Heart right ventricle (tissue), 16 donors: ENCODE data around the gene TTC17. TPM values are rescaled to one million over a fixed set of nuclear protein-coding genes. Genes with fewer than 3 reads are reported as not detected.

Experiments used
- ATAC-seq, 8 donors: fragments of 200-7000 bp; cut with Tn5 transposase; one replicate each; pipeline ENCODE4 v1.9.1; 2020; ENCODE audit warnings: mild to moderate bottlenecking in 8 of 8, moderate library complexity in 8 of 8, moderate number of reproducible peaks in 1 of 8
- DNase-seq, 2 donors: peaks; one replicate each; pipeline ENCODE4 v3.0.0-alpha.2; 2020
- H3K27ac ChIP-seq, 10 donors: fragments of 200-600 bp; sonication (generic) in 2 of 10; one replicate each; pipeline versions ENCODE4 v1.5.0 to v1.8.0; 2020 to 2022; ENCODE audit warnings: mild to moderate bottlenecking in 3 of 10
- H3K27me3 ChIP-seq, 7 donors: fragments of 200-600 bp; one replicate each; pipeline ENCODE4 v1.8.0; 2021 to 2022; ENCODE audit warnings: mild to moderate bottlenecking in 2 of 7
- H3K36me3 ChIP-seq, 9 donors: fragments of 200-600 bp; sonication (generic) in 1 of 9; one replicate each; pipeline versions ENCODE4 v1.5.0 to v1.8.0; 2020 to 2022; ENCODE audit warnings: mild to moderate bottlenecking in 2 of 9
- H3K4me1 ChIP-seq, 9 donors: fragments of 200-600 bp; sonication (generic) in 1 of 9; one replicate each; pipeline versions ENCODE4 v1.5.0 to v1.8.0; 2020 to 2022; ENCODE audit warnings: mild to moderate bottlenecking in 4 of 9
- H3K4me3 ChIP-seq, 10 donors: fragments of 200-600 bp; sonication (generic) in 2 of 10; one replicate each; pipeline versions ENCODE4 v1.5.0 to v1.8.0; 2020 to 2022; ENCODE audit warnings: mild to moderate bottlenecking in 7 of 10, moderate library complexity in 2 of 10
- H3K9me3 ChIP-seq, 11 donors: fragments of 200-600 bp in 10 of 11; sonication (generic) in 2 of 11; one replicate each; pipeline versions ENCODE4 v1.5.0 to v1.8.0; 2013 to 2022; ENCODE audit warnings: mild to moderate bottlenecking in 2 of 11, control low read depth in 1 of 11, moderate library complexity in 1 of 11
- CTCF ChIP-seq, 9 donors: fragments of 200-600 bp; sonication (generic) in 2 of 9; IDR thresholded peaks; one replicate each; pipeline versions ENCODE4 v1.5.0 to v1.8.0; 2021 to 2022; ENCODE audit warnings: antibody characterized with exemption in 9 of 9, mild to moderate bottlenecking in 5 of 9, moderate library complexity in 1 of 9
- WGBS, 2 donors: extraction: QIAGEN DNeasy Blood & Tissue Kit; methylation state at CpG; one replicate each; pipeline ENCODE4 v1.1.7; 2013; ENCODE audit warnings: inconsistent platforms in 1 of 2; 5-methylcytosine and 5-hydroxymethylcytosine counted together
- intact Hi-C, 10 donors: fragments of 100-400 bp; cut with DNase I; formaldehyde crosslinking; loops; one replicate each; pipeline versions ENCODE4 v1.11.1 to v1.14.2; 2022
- polyA plus RNA-seq, 2 donors: library from polyadenylated mRNA; stranded (reverse); fragments of 200-250 nt; gene quantifications; one replicate each; pipeline ENCODE4 v1.2.3, GENCODE V29; 2013
- total RNA-seq, 10 donors: library from RNA; stranded (reverse); fragmentation: NEBNext Ultra II Directional in 3 of 10; extraction: Animal tissue kit (Norgen Biotek cat#: 25700) in 3 of 10; gene quantifications; one replicate each; pipeline versions ENCODE4 v1.2.1 to v1.2.4, GENCODE V29; 2021 to 2023
- donor health status: Arrhythmogenic right ventricular cardiomyopathy.
- donor health status: ischemic (EF 13 %, LVEDD 7.1; RV severe dilation, severe dysfunction).
- donor health status: healthy with polysubstance abuse.
- donor health status: DM: no; HTN: yes; CAD: no.
- donor health status: DM: no; HTN: no; CAD: no.
- donor health status: ischemic (EF 25% LVEDD 6.9; RV normal size, moderate dysfunction).
- donor health status: ischemic (EF 25% LVEDD 5.7; RV mildly dilated, moderate dysfunction).
- donor health status: healthy.
- donor health status: DM: yes; HTN: yes; CAD: no.
- donor health status: Ischemic cardiomyopathy.
- donor health status: ischemic (EF 35%, LVEDD 5.7; RV mildly dilated, moderate dysfunction).
- donor health status: nonischemic (EF 11% LVEDD 7.7; RV severe dilation, severe dysfunction).
- donor health status: DM: yes; HTN: yes; CAD: no.
- donor health status: PGD.
- donor health status: ischemic (EF 29% LVEDD 5.4; RV normal size, mild dysfunction).
- donor health status: nonischemic (EF 23%, LVEDD 6.1; RV moderate dilation, normal function).

Gene TTC17
- total and polyA plus RNA-seq, 12 donors = 20.4 to 42.1 (median 29.8) TPM

GRCh38 chr11:43434893-43435292, 76.2 kb downstream of the TTC17 start:
- intact Hi-C loops = no loop called here
- Histone ChIP-seq H3K36me3 (peaks cover 0 to 67% (median 26%) of the 10 kb centered on the region in 9 donors), H3K4me1 (peaks cover 0 to 11% (median 0%) of the 10 kb centered on the region in 9 donors), H3K27me3 (no peaks in the 10 kb centered on the region), H3K27ac (no peak overlapping the region), H3K4me3 (no peak overlapping the region), H3K9me3 (peaks cover 0 to 4% (median 0%) of the 10 kb centered on the region in 11 donors)
- 94 to 98% methylated on average over 1 of the region's 1 CpG for WGBS, 2 donors
- no peak for DNase-seq
- ATAC-seq = no peak
- no peak for TF ChIP-seq CTCF (IDR thresholded peaks at IDR 0.05)

- H3K27ac ChIP-seq = no peak overlapping the region
- TF ChIP-seq CTCF (IDR thresholded peaks at IDR 0.05) = no peak
- H3K36me3 ChIP-seq = peaks cover 0 to 100% (median 62%) of the 10 kb centered on the region in 9 donors
- WGBS, 2 donors = 96 to 99% methylated on average over 2 of the region's 2 CpGs
- H3K9me3 ChIP-seq = no peaks in the 10 kb centered on the region
- no peaks in the 10 kb centered on the region for H3K27me3 ChIP-seq
- peaks cover 0 to 8% (median 0%) of the 10 kb centered on the region in 9 donors for H3K4me1 ChIP-seq
- intact Hi-C loops = loop anchor here in 1 of 10 donors (10.0 kb wide), 1 partner anchor 64 kb away; no protein-coding TSS in a partner anchor
- DNase-seq (no peak), ATAC-seq (no peak)
- no peak overlapping the region for H3K4me3 ChIP-seq
Observed at GRCh38 chr11:43440486-43440885, 81.8 kb downstream of the TTC17 start.

GRCh38 chr11:43443811-43444210, 85.1 kb downstream of the TTC17 start:
- H3K4me1 ChIP-seq = no peaks in the 10 kb centered on the region
- no peaks in the 10 kb centered on the region for H3K9me3 ChIP-seq
- H3K36me3 ChIP-seq = peaks cover 0 to 100% (median 75%) of the 10 kb centered on the region in 9 donors
- ATAC-seq (no peak), DNase-seq (no peak)
- intact Hi-C loops = loop anchor here in 1 of 10 donors (10.0 kb wide), 1 partner anchor 61 kb away; no protein-coding TSS in a partner anchor
- WGBS, 2 donors = 95 to 97% methylated on average over 4 of the region's 4 CpGs
- H3K4me3 ChIP-seq = no peak overlapping the region
- TF ChIP-seq CTCF (IDR thresholded peaks at IDR 0.05) = no peak
- H3K27ac ChIP-seq = no peak overlapping the region
- H3K27me3 ChIP-seq = no peaks in the 10 kb centered on the region

- no peak overlapping the region for H3K4me3 ChIP-seq
- ATAC-seq (no peak), DNase-seq (no peak)
- no peaks in the 10 kb centered on the region for H3K9me3 ChIP-seq
- no peak overlapping the region for H3K27ac ChIP-seq
- no peaks in the 10 kb centered on the region for H3K4me1 ChIP-seq
- intact Hi-C loops = loop anchor here in 1 of 10 donors (10.0 kb wide), 1 partner anchor 58 kb away; no protein-coding TSS in a partner anchor
- H3K27me3 ChIP-seq = no peaks in the 10 kb centered on the region
- peaks cover 0 to 100% (median 83%) of the 10 kb centered on the region in 9 donors for H3K36me3 ChIP-seq
- no peak for TF ChIP-seq CTCF (IDR thresholded peaks at IDR 0.05)
Observed at GRCh38 chr11:43447151-43447550, 88.4 kb downstream of the TTC17 start.
